ENCODE data around the gene MAPKBP1.

Gene MAPKBP1

GRCh38 chr15:41777421-41777973 lies 3.2 kb downstream of the MAPKBP1 start:
- no peak overlapping the region for H3K4me3 ChIP-seq (ENCODE audit: low read depth, low read length)
- no peak for TF ChIP-seq CTCF (IDR thresholded peaks at IDR 0.05; ENCODE audit: borderline replicate concordance, insufficient read depth, low read depth, low read length)

- H3K4me3 ChIP-seq (ENCODE audit: low read depth, low read length) = no peak overlapping the region
- no peak for TF ChIP-seq CTCF (IDR thresholded peaks at IDR 0.05; ENCODE audit: borderline replicate concordance, insufficient read depth, low read depth, low read length)
Measured at GRCh38 chr15:41778521-41778920, 4.2 kb downstream of the MAPKBP1 start.

GRCh38 chr15:41779662-41780157 lies 5.4 kb downstream of the MAPKBP1 start:
- H3K4me3 ChIP-seq (ENCODE audit: low read depth, low read length) = no peak overlapping the region
- no peak for TF ChIP-seq CTCF (IDR thresholded peaks at IDR 0.05; ENCODE audit: borderline replicate concordance, insufficient read depth, low read depth, low read length)

- no peak for TF ChIP-seq CTCF (IDR thresholded peaks at IDR 0.05; ENCODE audit: borderline replicate concordance, insufficient read depth, low read depth, low read length)
- no peak overlapping the region for H3K4me3 ChIP-seq (ENCODE audit: low read depth, low read length)
Measured at GRCh38 chr15:41780266-41780665, 6.0 kb downstream of the MAPKBP1 start.

DNA sequence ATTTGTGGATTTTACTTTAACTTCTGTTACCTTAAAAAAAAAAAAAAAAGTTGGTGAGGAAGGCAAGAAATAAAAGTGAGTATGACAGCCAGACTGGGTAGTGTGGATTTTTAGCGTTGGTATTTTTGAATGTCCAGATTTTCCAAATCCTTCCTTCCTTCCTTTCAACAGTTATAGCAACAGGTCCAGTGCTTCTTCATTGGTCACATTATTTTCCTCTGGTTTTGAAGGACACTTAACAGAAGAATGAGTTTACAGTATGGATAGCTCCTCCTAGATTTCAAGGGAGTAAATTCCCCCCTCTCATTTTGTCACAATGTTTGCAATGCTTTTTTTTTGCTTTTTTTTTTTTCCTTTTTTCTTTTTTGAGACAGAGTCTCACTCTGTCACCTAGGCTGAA lies 6.4 kb downstream of the MAPKBP1 start:
- no peak for TF ChIP-seq CTCF (IDR thresholded peaks at IDR 0.05; ENCODE audit: borderline replicate concordance, insufficient read depth, low read depth, low read length)
- H3K4me3 ChIP-seq (ENCODE audit: low read depth, low read length) = no peak overlapping the region

GRCh38 chr15:41782371-41783282 lies 8.3 kb downstream of the MAPKBP1 start:
- H3K4me3 ChIP-seq (ENCODE audit: low read depth, low read length) = no peak overlapping the region
- TF ChIP-seq CTCF (IDR thresholded peaks at IDR 0.05; ENCODE audit: borderline replicate concordance, insufficient read depth, low read depth, low read length) = no peak

Measured in GM12875 (cell line).